Nucleus accumbens (tissue), 56 donors: ENCODE data around the gene SWAP70.
A peak's percentile ranks its signal among the peaks of the same experiment; 100 is the strongest.

Source experiments
- DNase-seq, 56 donors: peaks; one replicate each; lab custom pipeline; 2025; lab: John Stamatoyannopoulos, UW

The SWAP70 gene

DNA sequence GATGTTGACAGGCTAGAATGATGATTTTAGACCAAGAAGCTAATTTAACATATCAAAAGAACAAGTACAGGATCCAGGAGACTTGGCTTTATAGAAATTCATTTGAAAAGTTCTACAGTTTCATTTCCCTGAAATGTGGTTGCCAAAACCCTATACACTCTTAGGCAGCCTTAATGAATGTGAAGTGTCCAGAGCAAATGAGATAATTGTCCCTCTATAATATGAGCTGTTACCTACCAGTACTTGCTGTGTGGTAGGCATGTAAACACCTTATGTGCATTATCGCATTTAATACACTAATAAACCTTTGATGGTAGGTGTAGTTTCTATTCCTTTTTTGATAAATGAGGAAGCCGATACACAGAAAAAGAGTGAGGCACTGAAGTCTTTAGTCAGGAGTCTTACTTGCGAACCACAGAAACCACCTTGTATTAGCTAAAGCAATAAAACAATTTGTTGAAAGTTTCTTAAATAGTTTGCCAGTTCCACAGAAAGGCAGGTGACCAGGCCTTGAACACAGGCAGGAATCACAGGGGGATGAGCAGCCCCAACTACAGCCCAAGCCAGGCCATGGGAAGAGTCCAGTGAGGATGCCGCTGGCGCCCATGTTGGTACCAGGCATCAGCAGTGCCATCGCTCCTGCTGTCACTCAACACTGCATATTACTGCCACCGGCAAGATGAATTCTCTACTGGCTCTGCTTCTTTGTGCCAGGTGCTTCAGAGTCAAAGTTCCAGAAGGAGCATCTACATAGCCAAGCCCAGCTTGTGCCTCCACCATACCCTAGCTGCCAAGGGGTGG lies 81.7 kb downstream of the SWAP70 start:
- no peak for DNase-seq

DNA sequence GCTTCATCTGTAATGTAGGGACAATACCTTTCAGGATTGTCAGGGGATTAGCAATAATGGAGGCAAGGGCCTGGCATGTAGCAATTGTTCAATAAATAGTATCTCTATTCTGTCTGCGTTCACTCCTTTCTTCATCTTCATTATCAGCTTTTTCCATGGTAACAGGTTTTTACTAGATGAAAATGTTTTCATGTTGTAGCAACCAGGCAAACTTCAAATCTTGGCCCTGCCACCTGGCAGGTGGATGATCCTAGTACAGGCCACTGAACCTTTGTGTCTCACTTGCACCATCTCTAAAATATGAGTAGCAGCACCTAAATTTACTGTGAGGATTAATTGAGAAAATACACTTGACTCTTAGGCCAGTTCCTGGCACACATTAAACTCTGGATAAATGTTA lies 83.4 kb downstream of the SWAP70 start:
- no peak for DNase-seq

DNA sequence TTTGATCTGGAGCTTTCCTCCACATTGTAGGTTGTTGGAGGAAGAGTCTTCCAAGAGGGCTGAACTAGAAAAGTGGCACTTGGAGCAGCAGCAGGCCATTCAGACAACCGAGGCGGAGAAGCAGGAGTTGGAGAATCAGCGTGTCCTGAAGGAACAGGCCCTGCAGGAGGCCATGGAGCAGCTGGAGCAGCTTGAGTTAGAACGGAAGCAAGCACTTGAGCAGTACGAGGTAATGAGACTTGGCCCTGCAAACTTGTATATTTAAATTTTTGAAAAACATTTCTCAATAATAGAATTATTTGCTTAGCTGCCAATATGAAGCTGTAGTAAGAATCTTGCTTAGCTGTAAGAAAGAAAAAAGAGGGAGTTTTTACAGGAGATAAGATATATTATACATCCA lies 84.0 kb downstream of the SWAP70 start:
- no peak for DNase-seq

DNA sequence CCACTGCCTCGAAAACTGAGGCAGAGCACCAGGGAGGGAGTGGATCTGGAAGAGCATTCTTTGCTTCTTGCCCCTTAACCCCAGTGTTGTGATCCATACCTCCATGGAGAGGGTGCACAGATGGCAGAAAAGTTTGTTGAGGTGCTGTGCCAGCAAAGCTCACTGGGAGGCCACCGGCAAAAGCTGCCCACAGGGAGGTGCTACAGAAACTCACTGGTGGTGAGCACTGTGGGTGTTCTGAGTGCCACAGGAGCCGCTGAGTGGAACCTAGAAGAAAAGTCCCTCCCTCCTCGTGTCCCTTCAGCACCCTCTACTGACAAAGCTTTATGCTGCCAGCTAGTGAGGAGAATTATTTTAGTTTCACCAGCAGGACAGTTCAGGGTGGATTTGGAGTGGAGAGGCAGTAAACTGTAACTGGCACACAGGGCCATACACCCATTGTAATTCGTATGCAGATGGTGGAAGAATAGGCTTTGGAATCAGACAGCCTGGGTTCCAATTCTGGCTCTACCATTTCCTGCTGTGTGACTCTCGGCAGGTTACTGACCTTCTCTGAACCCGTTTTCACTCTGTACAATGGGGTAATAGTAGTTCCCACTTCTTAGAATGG lies 84.6 kb downstream of the SWAP70 start:
- DNase-seq, result peak in 37 of 56 donors; percentile 8 to 66 (median 39)

DNA sequence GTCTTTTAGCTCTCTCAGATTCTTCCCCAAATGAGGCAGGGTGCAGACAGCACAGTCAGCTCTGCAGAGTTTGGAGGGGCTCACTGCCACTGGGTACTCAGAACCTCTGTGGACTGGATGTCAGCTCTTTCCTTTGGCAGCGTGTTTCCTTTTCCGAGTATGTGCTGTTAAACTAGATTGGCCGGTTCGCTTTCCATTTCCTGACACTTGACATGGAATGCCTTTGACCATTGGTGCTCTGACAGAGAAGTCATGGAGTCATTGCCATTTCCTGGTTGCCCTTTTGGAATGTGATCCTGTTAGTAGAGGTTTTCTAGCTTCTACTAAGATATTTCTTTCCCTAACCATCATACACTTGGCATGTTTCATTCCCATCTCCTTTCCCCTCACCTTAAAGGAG lies 86.7 kb downstream of the SWAP70 start:
- DNase-seq, result no peak

DNA sequence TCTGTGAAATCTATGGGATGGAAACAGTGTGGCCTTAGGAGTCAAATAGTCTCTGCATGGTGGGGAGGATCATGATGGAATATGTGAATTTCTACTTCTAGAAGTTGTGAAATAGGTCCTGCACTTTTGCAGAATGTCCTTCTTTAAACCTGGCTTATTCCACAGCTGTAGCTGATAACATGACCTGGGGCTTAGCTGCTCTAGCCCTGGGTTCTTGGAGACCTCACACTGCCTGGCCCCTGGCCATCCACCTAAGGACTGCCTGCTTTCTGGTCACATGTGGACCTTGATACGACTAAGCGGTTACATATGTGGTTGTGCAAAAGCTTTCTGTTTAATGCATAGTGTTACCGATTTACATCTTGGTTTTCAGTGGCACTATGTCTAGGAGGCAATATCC lies 88.2 kb downstream of the SWAP70 start:
- no peak for DNase-seq

DNA sequence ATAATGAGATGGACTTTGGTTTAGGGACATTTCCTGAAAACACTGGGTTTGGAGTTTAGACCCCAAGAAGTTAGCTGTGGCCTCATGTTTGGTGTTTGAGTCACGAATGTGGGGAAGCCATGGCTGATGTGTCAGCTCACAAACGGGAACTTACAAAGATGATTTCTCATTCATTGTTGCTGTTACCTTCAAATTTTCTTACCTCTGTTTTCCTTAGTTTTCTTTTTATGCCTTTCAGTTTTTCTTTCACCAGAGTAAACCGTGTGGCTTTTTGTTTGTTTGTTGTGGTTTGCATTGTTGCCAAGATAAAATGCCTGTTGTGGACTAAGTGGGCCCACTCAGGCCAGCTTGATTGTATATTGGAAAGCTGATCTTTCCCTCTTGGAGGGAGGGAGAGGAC lies 89.1 kb downstream of the SWAP70 start:
- no peak for DNase-seq

DNA sequence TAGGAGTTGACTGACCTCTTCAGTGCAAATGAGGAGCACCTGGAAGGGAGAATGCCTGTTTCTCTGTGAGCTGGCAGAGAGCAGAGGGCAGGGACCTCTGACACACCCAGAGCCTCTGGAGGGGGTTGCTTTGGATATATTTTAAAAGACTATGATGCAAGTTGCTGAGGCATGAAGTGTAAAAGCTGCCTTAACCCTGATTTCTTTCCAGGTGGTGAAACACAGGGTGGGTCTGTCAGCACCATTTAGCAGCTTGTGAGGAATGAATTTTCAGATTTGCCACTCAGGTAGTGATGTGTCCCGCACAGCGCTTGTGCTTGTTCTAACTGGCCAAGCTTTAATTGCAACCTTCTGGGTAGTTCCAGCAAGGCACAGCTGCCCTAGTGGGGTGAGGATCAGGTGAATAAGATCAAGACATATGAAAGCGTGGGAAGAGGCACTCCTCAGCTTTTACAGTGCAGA lies 90.2 kb downstream of the SWAP70 start:
- peak in 5 of 56 donors; percentile 10 to 24 (median 13) for DNase-seq

DNA sequence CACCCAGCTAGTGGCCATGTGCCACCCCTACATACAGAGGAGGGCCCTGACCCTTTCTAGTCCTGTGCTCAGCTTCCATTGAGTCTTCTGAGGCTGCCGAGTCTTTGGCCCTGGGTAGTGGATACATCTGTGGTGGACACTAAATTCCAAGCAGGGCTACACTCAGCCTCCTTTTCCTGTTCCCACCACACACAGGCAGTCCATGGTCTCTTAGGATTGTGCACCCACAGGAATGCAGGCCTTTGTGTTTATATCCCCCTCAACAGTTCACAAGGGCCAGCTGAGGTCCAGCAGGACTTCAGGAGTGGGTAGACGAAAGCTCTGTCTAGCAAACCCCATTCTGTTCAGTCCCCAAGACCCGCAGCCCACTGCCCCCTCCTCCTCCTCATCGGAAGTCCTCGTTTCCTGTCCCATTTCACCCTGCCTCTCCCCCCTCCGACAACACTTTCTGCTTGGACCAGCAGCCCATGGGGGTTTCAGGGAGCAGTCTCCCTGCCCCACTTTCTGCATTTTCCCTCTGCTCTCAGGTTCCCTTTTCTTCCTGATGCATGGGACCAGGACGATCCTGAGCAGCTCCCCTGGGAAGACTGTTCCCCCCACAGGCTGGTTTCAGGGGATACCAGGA lies 91.8 kb downstream of the SWAP70 start:
- DNase-seq, result no peak

DNA sequence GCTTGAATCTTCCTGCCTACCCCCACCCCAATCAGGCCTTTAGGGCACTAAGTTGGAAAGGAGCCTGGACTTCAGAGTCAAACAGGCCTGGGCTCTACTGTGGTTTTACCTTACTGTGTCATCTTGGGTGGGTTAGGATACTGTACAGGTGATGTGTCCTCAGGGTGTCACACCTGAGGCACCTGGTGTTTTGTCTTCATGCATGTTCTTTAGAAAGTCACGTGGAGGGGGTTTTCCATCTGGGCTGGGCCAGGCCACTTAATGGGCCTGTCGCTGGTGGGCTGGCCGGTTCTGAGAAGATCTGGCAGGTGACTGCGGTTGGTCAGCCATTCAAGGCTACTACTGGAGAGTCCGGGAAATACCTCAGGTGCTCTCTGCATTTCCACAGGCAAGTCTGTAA lies 92.6 kb downstream of the SWAP70 start:
- DNase-seq, result no peak

DNA sequence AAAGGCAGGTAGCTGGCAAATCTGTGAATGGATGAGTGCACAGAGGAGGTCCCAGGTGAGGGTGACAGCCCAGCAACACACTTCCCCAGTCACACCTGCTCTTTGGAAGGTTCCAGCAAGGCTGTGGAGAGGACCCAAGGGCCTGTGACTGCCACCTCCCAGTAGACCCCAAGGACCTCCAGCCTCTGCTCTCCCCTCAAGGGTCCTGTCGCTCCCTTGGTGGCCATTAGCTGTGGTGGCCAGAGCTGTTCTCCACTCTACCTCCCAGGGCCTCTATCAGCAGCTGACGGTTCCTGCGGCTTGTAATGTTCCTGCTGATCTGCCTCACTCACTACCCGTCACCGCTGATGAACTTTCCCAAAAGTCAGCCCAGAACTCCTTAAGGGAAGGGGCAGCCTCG lies 93.0 kb downstream of the SWAP70 start:
- DNase-seq, result no peak

DNA sequence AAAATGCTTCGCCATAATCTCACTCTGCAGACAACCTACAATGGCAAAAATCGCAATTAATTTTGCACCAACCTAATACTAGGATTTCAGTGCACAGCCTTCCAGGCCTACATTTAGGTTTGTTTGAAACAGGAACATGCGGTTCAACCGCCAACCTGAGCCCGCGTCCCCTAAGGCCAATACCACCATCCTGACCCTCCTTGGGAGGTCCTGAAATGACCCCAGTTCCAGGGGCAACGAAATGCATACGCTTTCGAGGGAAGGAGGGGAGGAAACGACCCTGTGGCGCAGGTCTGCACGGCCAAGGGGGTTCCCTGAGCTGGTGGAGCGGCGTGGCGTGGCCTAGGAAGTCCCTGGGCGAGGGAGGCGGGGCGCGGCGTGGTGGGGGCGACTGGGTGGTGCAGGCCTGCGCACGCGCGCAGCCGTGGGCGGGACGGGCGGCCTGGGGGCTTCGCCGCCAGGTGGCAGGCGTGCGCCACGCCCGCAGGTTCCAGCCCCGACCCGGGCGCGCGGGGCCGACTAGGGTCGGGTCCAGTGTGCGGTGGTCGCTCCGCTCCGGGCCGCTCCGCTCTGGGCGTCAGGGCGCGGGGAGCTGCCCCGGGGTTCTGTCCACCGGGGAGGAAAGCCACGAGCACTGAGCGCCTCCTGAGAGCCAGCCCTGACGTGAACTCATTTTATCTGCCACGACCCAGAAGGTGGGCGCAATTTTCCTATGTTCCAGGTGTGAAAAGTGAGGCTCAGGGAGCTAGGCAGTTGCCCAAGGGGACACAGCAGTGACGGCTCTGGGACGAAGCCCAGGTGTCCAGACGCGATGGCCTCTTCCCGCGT lies 94.1 kb downstream of the SWAP70 start:
- peak in 53 of 56 donors; percentile 25 to 87 (median 70) for DNase-seq

DNA sequence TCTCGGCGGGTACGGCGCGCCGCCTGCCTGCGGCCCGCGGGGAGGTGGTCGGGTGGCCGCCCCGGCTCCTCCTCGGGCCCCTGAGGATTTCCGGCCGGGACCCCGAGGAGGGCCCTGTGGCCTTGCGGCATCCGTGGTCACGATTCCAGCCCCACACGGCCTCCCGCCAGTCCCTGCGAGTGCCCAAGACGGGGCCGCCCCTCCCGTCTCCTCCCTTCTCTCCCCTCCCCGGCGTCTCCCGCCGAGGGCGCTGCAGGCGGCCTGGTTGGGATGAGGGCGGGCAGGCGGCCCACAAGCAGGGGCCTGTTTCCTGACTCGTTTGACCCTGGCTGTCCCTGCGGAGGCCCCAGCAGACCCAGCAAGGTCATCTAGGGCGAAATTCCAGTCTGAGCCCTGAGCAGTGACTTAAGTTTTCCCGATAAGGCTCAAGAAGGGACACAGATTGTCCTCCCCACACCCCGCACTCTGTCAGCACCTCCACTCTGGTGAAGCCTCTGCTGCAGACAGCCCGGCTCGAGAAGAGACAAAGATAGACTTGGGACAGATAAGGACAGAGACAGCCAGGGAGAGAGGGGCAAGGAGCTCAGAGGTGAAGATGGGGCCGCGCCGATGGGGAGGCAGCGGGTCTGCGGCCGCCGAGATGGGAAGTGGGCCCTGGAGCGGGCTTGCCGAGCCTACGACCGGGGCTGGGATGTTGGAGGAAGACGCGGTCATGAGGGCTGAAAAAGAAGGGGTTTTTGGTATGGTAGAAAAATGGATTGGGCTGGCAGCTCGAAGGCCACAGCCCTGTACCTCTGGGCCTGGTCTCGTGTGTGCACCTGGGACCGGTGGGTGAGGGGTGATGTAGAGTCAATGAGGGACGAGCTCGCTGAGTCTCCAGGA lies 95.0 kb downstream of the SWAP70 start:
- DNase-seq, result peak in 43 of 56 donors; percentile 12 to 72 (median 40)

DNA sequence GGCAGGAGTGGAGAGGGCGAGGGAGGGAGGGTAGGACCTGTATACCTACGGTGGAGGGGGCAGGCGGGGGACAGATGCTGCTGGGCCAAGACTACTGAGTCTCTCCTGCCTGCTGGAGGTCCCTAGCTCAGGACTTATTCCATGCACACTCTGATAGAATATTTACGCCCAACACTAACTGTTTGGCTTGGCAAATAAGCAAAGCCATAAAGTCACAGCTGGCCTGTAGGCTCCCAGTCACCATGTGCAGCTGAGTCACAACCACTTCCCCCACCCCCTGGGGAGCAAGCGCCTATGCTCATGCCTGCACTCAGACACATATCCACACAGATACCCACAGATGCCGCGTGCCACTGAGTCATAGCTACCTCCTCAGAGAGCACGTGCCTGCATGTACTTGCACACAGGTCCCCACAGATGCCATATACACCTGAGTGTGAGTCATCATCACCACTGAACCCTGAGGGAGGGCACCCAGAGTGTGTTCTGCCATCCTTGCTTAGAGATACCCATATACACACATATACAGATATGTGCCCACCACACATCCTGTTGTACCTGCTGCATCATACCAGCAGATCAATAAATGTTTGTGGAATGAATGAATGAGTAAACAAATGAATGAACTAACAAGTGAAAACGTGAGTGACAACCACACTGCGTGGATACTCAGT lies 95.8 kb downstream of the SWAP70 start:
- peak in 49 of 56 donors; percentile 9 to 94 (median 61) for DNase-seq

DNA sequence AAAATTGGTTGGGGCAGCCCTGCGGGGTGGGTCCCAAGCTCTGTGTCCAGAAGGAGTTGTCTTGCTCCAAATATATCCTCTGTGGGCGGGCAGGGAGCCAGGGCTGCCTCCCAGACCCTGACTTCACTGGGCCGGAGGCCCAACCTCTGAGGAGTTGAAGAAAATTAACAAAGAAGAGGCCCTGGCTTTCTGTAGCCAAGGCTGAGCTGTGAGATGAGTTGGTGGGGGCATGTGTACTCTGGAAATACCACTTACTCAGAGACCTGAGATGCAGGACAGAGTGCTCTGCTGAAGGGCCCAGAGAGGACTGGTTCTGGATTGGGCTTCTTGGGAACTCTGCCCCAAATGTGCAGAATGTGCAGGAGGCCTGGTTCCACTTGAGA lies 96.3 kb downstream of the SWAP70 start:
- peak in 45 of 56 donors; percentile 8 to 84 (median 43) for DNase-seq

DNA sequence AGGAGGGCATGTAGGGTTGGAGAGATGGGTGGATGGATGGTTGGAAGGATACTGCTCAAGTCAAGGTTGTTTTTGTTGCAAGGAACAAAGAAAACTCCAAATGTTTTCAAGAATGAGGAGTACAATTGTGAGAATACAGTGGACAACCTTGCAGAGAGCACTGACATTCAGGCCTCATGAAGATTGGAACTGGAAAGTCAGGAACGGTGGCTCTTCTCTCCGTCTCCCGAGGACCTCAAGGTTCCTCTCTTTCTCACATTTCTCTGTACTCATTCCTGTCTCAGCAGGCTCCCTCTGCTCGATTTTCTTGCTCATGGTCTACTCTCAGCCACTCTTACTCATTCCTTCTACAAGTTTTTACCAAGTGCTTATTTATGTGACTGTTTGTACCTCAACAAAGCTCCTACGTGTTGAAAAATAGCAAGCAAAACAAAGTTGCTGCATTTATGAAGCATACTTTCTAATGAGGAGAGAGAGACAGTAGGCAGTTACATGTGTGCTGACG lies 97.6 kb downstream of the SWAP70 start:
- no peak for DNase-seq

DNA sequence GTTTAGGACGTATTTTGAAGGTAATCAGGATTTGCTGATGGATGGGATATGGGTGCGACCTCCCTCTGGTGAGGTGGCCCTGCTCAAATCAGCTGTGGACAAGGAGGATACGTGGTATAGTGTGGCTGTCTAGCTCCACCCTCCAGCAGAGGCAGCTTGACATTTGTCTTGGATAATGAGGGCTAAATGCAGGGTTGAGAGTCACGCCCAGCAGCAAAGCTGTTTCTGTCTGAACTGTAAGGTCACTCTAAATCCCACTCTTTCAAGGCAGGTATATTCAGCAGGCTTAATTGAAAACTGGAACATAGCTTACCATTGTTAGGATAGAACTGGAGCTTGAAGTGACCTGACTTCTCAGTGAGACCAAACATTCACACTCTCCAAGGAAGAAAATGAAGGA lies 98.7 kb downstream of the SWAP70 start:
- DNase-seq, result no peak

DNA sequence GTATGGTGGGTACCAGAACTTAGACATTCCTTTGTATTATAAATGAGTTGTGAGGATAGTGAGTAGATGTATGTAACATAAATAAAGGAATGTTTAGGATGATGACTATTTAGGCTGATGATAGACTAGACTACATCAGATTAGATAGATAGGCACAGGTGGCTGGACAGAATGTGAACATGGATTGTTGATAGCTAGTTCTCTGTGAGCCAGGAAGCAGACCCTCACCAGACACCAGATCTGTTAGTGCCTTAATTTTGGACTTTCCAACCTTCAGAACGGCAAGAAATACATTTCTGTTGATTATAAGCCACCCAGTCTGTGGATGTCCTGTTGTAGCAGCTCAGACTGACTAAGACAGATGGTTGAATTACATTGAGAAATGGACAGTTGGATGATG lies 99.4 kb downstream of the SWAP70 start:
- no peak for DNase-seq
